Naive B cell (primary cell): ENCODE data around the gene ACTR3. TPM values are rescaled to one million over a fixed set of nuclear protein-coding genes. Genes with fewer than 3 reads are reported as not detected.

Source experiments
- ATAC-seq, 2 donors: fragments of 150-1000 bp; cut with Tn5 transposase; 2 replicates each; pipeline ENCODE4 v1.10.0; 2021; ENCODE audit warnings: low read depth in 2 of 2, mild to moderate bottlenecking in 2 of 2, moderate library complexity in 2 of 2
- DNase-seq: peaks from one replicate; pipeline ENCODE4 v3.0.0; 2022
- H3K27ac Mint-ChIP-seq, 6 donors: one replicate each; pipeline ENCODE4 v1.8.0; 2020 to 2022; ENCODE audit warnings: mild to moderate bottlenecking in 6 of 6, mixed read lengths in 6 of 6, moderate library complexity in 5 of 6, inconsistent platforms in 2 of 6
- H3K27me3 Mint-ChIP-seq, 3 donors: one replicate each; pipeline ENCODE4 v1.8.0; 2021 to 2022; ENCODE audit warnings: mixed read lengths in 3 of 3, mild to moderate bottlenecking in 1 of 3
- H3K36me3 Mint-ChIP-seq, 2 donors: one replicate each; pipeline ENCODE4 v1.8.0; 2020 to 2022; ENCODE audit warnings: mixed read lengths in 2 of 2, inconsistent platforms in 1 of 2, mild to moderate bottlenecking in 1 of 2
- H3K4me1 Mint-ChIP-seq, 3 donors: one replicate each; pipeline ENCODE4 v1.8.0; 2020 to 2022; ENCODE audit warnings: mixed read lengths in 3 of 3, inconsistent platforms in 1 of 3, mild to moderate bottlenecking in 1 of 3, moderate library complexity in 1 of 3
- H3K4me3 Mint-ChIP-seq, 8 donors: one replicate each; pipeline ENCODE4 v1.8.0; 2020 to 2022; ENCODE audit warnings: mild to moderate bottlenecking in 8 of 8, mixed read lengths in 8 of 8, moderate library complexity in 8 of 8, inconsistent platforms in 2 of 8
- H3K9me3 Mint-ChIP-seq, 7 donors: one replicate each; pipeline ENCODE4 v1.8.0; 2020 to 2022; ENCODE audit warnings: mixed read lengths in 7 of 7, mild to moderate bottlenecking in 5 of 7, inconsistent platforms in 2 of 7, moderate library complexity in 1 of 7
- polyA plus RNA-seq, 6 donors: library from polyadenylated mRNA; unstranded; fragments of 300-500 nt; fragmentation: Illumina TruSeq; gene quantifications; one replicate each; pipeline ENCODE4 v1.2.3, GENCODE V29; 2021; ENCODE audit warnings: low read depth in 6 of 6

Gene ACTR3
- polyA plus RNA-seq, 6 donors from 2014 or later = 434 to 548 (median 492) TPM

- DNase-seq = no peak
- ATAC-seq = no peak
- Mint-ChIP-seq H3K4me3 (no peak overlapping the region), H3K27me3 (no peaks in the 10 kb centered on the region), H3K27ac (no peak overlapping the region), H3K9me3 (peaks cover 0 to 5% (median 0%) of the 10 kb centered on the region in 7 donors), H3K4me1 (peaks cover 22 to 33% (median 33%) of the 10 kb centered on the region in 3 donors), H3K36me3 (peaks cover 8% of the 10 kb centered on the region in 2 donors)
Observed at GRCh38 chr2:113878743-113879142, 11.1 kb upstream of the ACTR3 start.

- Mint-ChIP-seq H3K27me3 (no peaks in the 10 kb centered on the region), H3K36me3 (peaks cover 4 to 6% of the 10 kb centered on the region in 2 donors), H3K27ac (peak overlapping the region in 1 of 6 donors; percentile 50), H3K4me3 (no peak overlapping the region), H3K9me3 (no peaks in the 10 kb centered on the region), H3K4me1 (peaks cover 17 to 28% (median 26%) of the 10 kb centered on the region in 3 donors)
- DNase-seq (no peak), ATAC-seq (no peak)
Observed at GRCh38 chr2:113879457-113879856, 10.4 kb upstream of the ACTR3 start.

GRCh38 chr2:113886479-113887008 lies 3.3 kb upstream of the ACTR3 start:
- DNase-seq (no peak), ATAC-seq (no peak)
- peaks cover 44 to 52% (median 52%) of the 10 kb centered on the region in 3 donors for H3K4me1 Mint-ChIP-seq
- H3K27me3 Mint-ChIP-seq = no peaks in the 10 kb centered on the region
- peak overlapping the region; percentile 37 to 96 (median 72) for H3K4me3 Mint-ChIP-seq
- H3K27ac Mint-ChIP-seq = peak overlapping the region; percentile 43 to 95 (median 88)
- H3K9me3 Mint-ChIP-seq = no peaks in the 10 kb centered on the region
- H3K36me3 Mint-ChIP-seq = peaks cover 5 to 6% of the 10 kb centered on the region in 2 donors

- peak overlapping the region; percentile 43 to 95 (median 88) for H3K27ac Mint-ChIP-seq
- DNase-seq = no peak
- peaks cover 5 to 6% of the 10 kb centered on the region in 2 donors for H3K36me3 Mint-ChIP-seq
- H3K4me1 Mint-ChIP-seq = peaks cover 48 to 57% (median 56%) of the 10 kb centered on the region in 3 donors
- H3K27me3 Mint-ChIP-seq = no peaks in the 10 kb centered on the region
- no peak for ATAC-seq
- H3K4me3 Mint-ChIP-seq = peak overlapping the region; percentile 14 to 96 (median 64)
- H3K9me3 Mint-ChIP-seq = no peaks in the 10 kb centered on the region
Observed at GRCh38 chr2:113887009-113887792, 2.7 kb upstream of the ACTR3 start.

- ATAC-seq (no peak), DNase-seq (no peak)
- Mint-ChIP-seq H3K27ac (peak overlapping the region; percentile 94 to 100 (median 98)), H3K27me3 (no peaks in the 10 kb centered on the region), H3K36me3 (peaks cover 5% of the 10 kb centered on the region in 2 donors), H3K4me3 (peak overlapping the region; percentile 93 to 100 (median 99)), H3K4me1 (peaks cover 61 to 73% (median 72%) of the 10 kb centered on the region in 3 donors), H3K9me3 (no peaks in the 10 kb centered on the region)
Observed at GRCh38 chr2:113888641-113889470, 1.0 kb upstream of the ACTR3 start.

- ATAC-seq (peak; percentile 50 to 52), DNase-seq (peak; percentile 80)
- no peaks in the 10 kb centered on the region for H3K9me3 Mint-ChIP-seq
- H3K27ac Mint-ChIP-seq = peak overlapping the region; percentile 94 to 100 (median 100)
- peaks cover 66 to 79% (median 78%) of the 10 kb centered on the region in 3 donors for H3K4me1 Mint-ChIP-seq
- no peaks in the 10 kb centered on the region for H3K27me3 Mint-ChIP-seq
- peak overlapping the region; percentile 93 to 100 (median 99) for H3K4me3 Mint-ChIP-seq
- peaks cover 5 to 8% of the 10 kb centered on the region in 2 donors for H3K36me3 Mint-ChIP-seq
Observed at GRCh38 chr2:113890253-113891235, 655 bp downstream of the ACTR3 start.

GRCh38 chr2:113891265-113891959 lies 1.5 kb downstream of the ACTR3 start:
- Mint-ChIP-seq H3K36me3 (peaks cover 5 to 8% of the 10 kb centered on the region in 2 donors), H3K9me3 (no peaks in the 10 kb centered on the region), H3K4me3 (peak overlapping the region; percentile 93 to 100 (median 98)), H3K27ac (peak overlapping the region; percentile 94 to 100 (median 99)), H3K27me3 (no peaks in the 10 kb centered on the region), H3K4me1 (peaks cover 72 to 82% (median 79%) of the 10 kb centered on the region in 3 donors)
- DNase-seq (no peak), ATAC-seq (no peak)

GRCh38 chr2:113892004-113892710 lies 2.3 kb downstream of the ACTR3 start:
- Mint-ChIP-seq H3K4me1 (peaks cover 72 to 82% (median 79%) of the 10 kb centered on the region in 3 donors), H3K4me3 (peak overlapping the region; percentile 59 to 100 (median 89)), H3K9me3 (no peaks in the 10 kb centered on the region), H3K27ac (peak overlapping the region in 3 of 6 donors; percentile 50 to 94 (median 83)), H3K27me3 (no peaks in the 10 kb centered on the region), H3K36me3 (peaks cover 5 to 8% of the 10 kb centered on the region in 2 donors)
- no peak for ATAC-seq
- DNase-seq = no peak

GRCh38 chr2:113894156-113894743 lies 4.4 kb downstream of the ACTR3 start:
- DNase-seq = no peak
- Mint-ChIP-seq H3K36me3 (peaks cover 7 to 8% of the 10 kb centered on the region in 2 donors), H3K4me3 (peak overlapping the region; percentile 22 to 97 (median 68)), H3K9me3 (no peaks in the 10 kb centered on the region), H3K4me1 (peaks cover 63 to 75% (median 73%) of the 10 kb centered on the region in 3 donors), H3K27me3 (no peaks in the 10 kb centered on the region), H3K27ac (peak overlapping the region in 5 of 6 donors; percentile 11 to 94 (median 76))
- no peak for ATAC-seq

- peak overlapping the region in 5 of 6 donors; percentile 33 to 94 (median 60) for H3K27ac Mint-ChIP-seq
- no peaks in the 10 kb centered on the region for H3K27me3 Mint-ChIP-seq
- peaks cover 8 to 10% of the 10 kb centered on the region in 2 donors for H3K36me3 Mint-ChIP-seq
- H3K4me1 Mint-ChIP-seq = peaks cover 72 to 82% (median 79%) of the 10 kb centered on the region in 3 donors
- no peak for ATAC-seq
- peak overlapping the region in 6 of 8 donors; percentile 9 to 96 (median 77) for H3K4me3 Mint-ChIP-seq
- no peak for DNase-seq
- no peaks in the 10 kb centered on the region for H3K9me3 Mint-ChIP-seq
Observed at GRCh38 chr2:113895301-113895700, 5.4 kb downstream of the ACTR3 start.
